Sigmoid colon (tissue), 4 donors: ENCODE measurements around the gene SBF2.

ENCODE experiments used
- POLR2AphosphoS5 ChIP-seq, 4 donors: sonication (generic); formaldehyde crosslinking; IDR thresholded peaks; one replicate each; pipeline ENCODE4 v1.6.1; 2017; ENCODE audit warnings: antibody characterized with exemption in 4 of 4
- TF ChIP-seq, protein P1 (sequence below), 4 experiments: fragments of 450-650 bp in 3 of 4; fragments of 200-600 bp in 1 of 4; IDR thresholded peaks; one replicate each; pipeline ENCODE4 v1.5.1; 2016 to 2019; ENCODE audit warnings: antibody characterized with exemption in 4 of 4, mild to moderate bottlenecking in 3 of 4, moderate library complexity in 2 of 4

DNA sequence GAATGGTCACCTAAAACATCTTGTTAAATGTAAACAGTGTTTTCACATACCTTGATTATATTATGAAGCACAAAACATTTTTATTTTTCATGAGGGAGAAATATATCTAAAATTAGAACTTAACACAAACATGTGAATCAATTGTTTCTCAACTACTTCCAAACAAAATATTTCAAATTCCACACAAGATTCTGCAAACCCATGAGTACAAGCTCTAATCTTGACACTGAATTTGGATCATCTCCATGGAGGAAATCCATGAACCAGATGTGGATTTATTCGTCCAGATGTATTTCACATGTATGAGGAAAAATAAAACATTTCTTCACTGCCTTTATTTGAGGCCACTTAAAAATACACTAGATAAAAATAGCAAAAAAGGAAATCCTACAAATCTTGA lies 184.2 kb downstream of the SBF2 start:
- TF ChIP-seq, protein P1, sequence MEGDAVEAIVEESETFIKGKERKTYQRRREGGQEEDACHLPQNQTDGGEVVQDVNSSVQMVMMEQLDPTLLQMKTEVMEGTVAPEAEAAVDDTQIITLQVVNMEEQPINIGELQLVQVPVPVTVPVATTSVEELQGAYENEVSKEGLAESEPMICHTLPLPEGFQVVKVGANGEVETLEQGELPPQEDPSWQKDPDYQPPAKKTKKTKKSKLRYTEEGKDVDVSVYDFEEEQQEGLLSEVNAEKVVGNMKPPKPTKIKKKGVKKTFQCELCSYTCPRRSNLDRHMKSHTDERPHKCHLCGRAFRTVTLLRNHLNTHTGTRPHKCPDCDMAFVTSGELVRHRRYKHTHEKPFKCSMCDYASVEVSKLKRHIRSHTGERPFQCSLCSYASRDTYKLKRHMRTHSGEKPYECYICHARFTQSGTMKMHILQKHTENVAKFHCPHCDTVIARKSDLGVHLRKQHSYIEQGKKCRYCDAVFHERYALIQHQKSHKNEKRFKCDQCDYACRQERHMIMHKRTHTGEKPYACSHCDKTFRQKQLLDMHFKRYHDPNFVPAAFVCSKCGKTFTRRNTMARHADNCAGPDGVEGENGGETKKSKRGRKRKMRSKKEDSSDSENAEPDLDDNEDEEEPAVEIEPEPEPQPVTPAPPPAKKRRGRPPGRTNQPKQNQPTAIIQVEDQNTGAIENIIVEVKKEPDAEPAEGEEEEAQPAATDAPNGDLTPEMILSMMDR (IDR thresholded peaks at IDR 0.05) = no peak
- peak in 2 of 4 donors; percentile 41 to 57 for TF ChIP-seq POLR2AphosphoS5 (IDR thresholded peaks at IDR 0.05)
